ENCODE results near the gene CCDC85C. TPM values are rescaled to one million over a fixed set of nuclear protein-coding genes. Genes with fewer than 3 reads are reported as not detected.
A peak's percentile ranks its signal among the peaks of the same experiment; 100 is the strongest.

CCDC85C gene
- total RNA-seq, 4 donors from 2014 or later, result 0.88 to 56.3 (median 13.6) TPM

- no peak overlapping the region for H3K27ac ChIP-seq
- H3K36me3 ChIP-seq, result no peaks in the 10 kb centered on the region
- no peak for TF ChIP-seq CTCF (IDR thresholded peaks at IDR 0.05)
- no peak for TF ChIP-seq POLR2A (IDR thresholded peaks at IDR 0.05)
- H3K9me3 ChIP-seq, result no peaks in the 10 kb centered on the region
- DNase-seq, result no peak
- no peaks in the 10 kb centered on the region for H3K4me1 ChIP-seq
- intact Hi-C loops (cut with DNase I; ENCODE audit: low total_unique reads), result no loop called here
- no peak overlapping the region for H3K4me3 ChIP-seq
- no peaks in the 10 kb centered on the region for H3K27me3 ChIP-seq
Observed at GRCh38 chr14:99611646-99612045, 7.6 kb upstream of the CCDC85C start.

- Histone ChIP-seq H3K27me3 (no peaks in the 10 kb centered on the region), H3K4me1 (peaks cover 0 to 6% of the 10 kb centered on the region in 2 donors), H3K36me3 (no peaks in the 10 kb centered on the region), H3K4me3 (no peak overlapping the region), H3K9me3 (no peaks in the 10 kb centered on the region), H3K27ac (peak overlapping the region in 1 of 2 donors; percentile 38)
- peak in 1 of 2 donors; percentile 40 for DNase-seq
- intact Hi-C loops (cut with DNase I; ENCODE audit: low total_unique reads), result loop anchor here (10.0 kb wide), 1 partner anchor 85 kb away; no protein-coding TSS in a partner anchor
- peak in 3 of 4 experiments; percentile 21 to 38 (median 21) for TF ChIP-seq CTCF (IDR thresholded peaks at IDR 0.05)
- no peak for TF ChIP-seq POLR2A (IDR thresholded peaks at IDR 0.05)
Observed at GRCh38 chr14:99609245-99610170, 5.5 kb upstream of the CCDC85C start.

- Histone ChIP-seq H3K9me3 (no peaks in the 10 kb centered on the region), H3K27me3 (no peaks in the 10 kb centered on the region), H3K4me1 (peaks cover 0 to 8% of the 10 kb centered on the region in 2 donors), H3K36me3 (no peaks in the 10 kb centered on the region), H3K4me3 (no peak overlapping the region), H3K27ac (no peak overlapping the region)
- intact Hi-C loops (cut with DNase I; ENCODE audit: low total_unique reads), result loop anchor here (10.0 kb wide), 1 partner anchor 84 kb away; no protein-coding TSS in a partner anchor
- no peak for TF ChIP-seq CTCF (IDR thresholded peaks at IDR 0.05)
- TF ChIP-seq POLR2A (IDR thresholded peaks at IDR 0.05), result no peak
- no peak for DNase-seq
Observed at GRCh38 chr14:99608591-99608990, 4.6 kb upstream of the CCDC85C start.

GRCh38 chr14:99606359-99606758 is 2.4 kb upstream of the CCDC85C start:
- no peak overlapping the region for H3K4me3 ChIP-seq
- peaks cover 0 to 16% of the 10 kb centered on the region in 2 donors for H3K4me1 ChIP-seq
- DNase-seq, result no peak
- TF ChIP-seq CTCF (IDR thresholded peaks at IDR 0.05) (no peak), POLR2A (IDR thresholded peaks at IDR 0.05) (no peak)
- no peaks in the 10 kb centered on the region for H3K36me3 ChIP-seq
- no peak overlapping the region for H3K27ac ChIP-seq
- no peaks in the 10 kb centered on the region for H3K27me3 ChIP-seq
- no peaks in the 10 kb centered on the region for H3K9me3 ChIP-seq
- intact Hi-C loops (cut with DNase I; ENCODE audit: low total_unique reads), result loop anchor here (10.0 kb wide), 1 partner anchor 82 kb away; no protein-coding TSS in a partner anchor
